Right lobe of liver (tissue), 6 donors: ENCODE results near the gene STAT3. TPM values are rescaled to one million over a fixed set of nuclear protein-coding genes. Genes with fewer than 3 reads are reported as not detected.

Experiments
- ATAC-seq, 4 donors: fragments of 200-7000 bp; cut with Tn5 transposase; one replicate each; pipeline ENCODE4 v1.9.1; 2020; ENCODE audit warnings: mild to moderate bottlenecking in 4 of 4, moderate library complexity in 4 of 4
- DNase-seq, 3 donors: peaks; one replicate each; pipeline ENCODE4 v3.0.0-alpha.2; 2020
- H3K27ac ChIP-seq, 3 donors: fragments of 200-600 bp; one replicate each; pipeline ENCODE4 v1.8.0; 2022
- H3K27me3 ChIP-seq, 2 donors: fragments of 200-600 bp; one replicate each; pipeline ENCODE4 v1.8.0; 2022
- H3K36me3 ChIP-seq, 4 donors: fragments of 200-600 bp; sonication (generic) in 1 of 4; one replicate each; pipeline versions ENCODE4 v1.5.1 to v1.8.0; 2017 to 2022; ENCODE audit warnings: control low read depth in 1 of 4
- H3K4me1 ChIP-seq, 4 donors: fragments of 200-600 bp; sonication (generic) in 1 of 4; one replicate each; pipeline versions ENCODE4 v1.5.1 to v1.8.0; 2017 to 2022; ENCODE audit warnings: control low read depth in 1 of 4
- H3K4me3 ChIP-seq, 3 donors: fragments of 200-600 bp; one replicate each; pipeline ENCODE4 v1.8.0; 2022
- H3K9me3 ChIP-seq, 4 donors: fragments of 200-600 bp; sonication (generic) in 1 of 4; one replicate each; pipeline versions ENCODE4 v1.5.1 to v1.8.0; 2017 to 2022; ENCODE audit warnings: control low read depth in 1 of 4
- CTCF ChIP-seq, 4 donors: fragments of 200-600 bp in 3 of 4; fragments of 450-650 bp in 1 of 4; IDR thresholded peaks; one replicate each; pipeline versions ENCODE4 v1.5.1 to v1.8.0; 2016 to 2022; ENCODE audit warnings: antibody characterized with exemption in 4 of 4, mild to moderate bottlenecking in 2 of 4
- POLR2A ChIP-seq: fragments of 450-650 bp; IDR thresholded peaks from one replicate; pipeline ENCODE4 v1.6.1; 2017; ENCODE audit warnings: antibody characterized with exemption, mild to moderate bottlenecking
- WGBS: methylation state at CpG from one replicate; pipeline ENCODE4 v1.1.6; 2018; ENCODE audit warnings: low coverage, low lambda C conversion rate; ENCODE audit not compliant: insufficient coverage; ENCODE audit errors: missing lambda C conversion rate; 5-methylcytosine and 5-hydroxymethylcytosine counted together
- intact Hi-C, 2 donors: fragments of 100-400 bp; cut with DNase I; formaldehyde crosslinking; loops; one replicate each; pipeline versions ENCODE4 v1.11.2 to v1.14.1; 2022
- total RNA-seq, 6 experiments: library from RNA; depleted of rRNA in 2 of 6; stranded (reverse); fragments of >200 nt in 2 of 6; fragmentation: NEBNext Ultra II Directional in 3 of 6; extraction: Animal tissue kit (Norgen Biotek cat#: 25700) in 3 of 6; gene quantifications; one replicate each; pipeline versions ENCODE4 v1.1.0 to v1.2.4, GENCODE V29; 2016 to 2023
- donor health status: DM: no; HTN: yes; CAD: no.
- donor health status: DM: no; HTN: no; CAD: no.
- donor health status: DM: no; HTN: no; CAD: no.
- donor health status: DM: no; HTN: yes; CAD: no.
- donor health status: DM: no; HTN: yes; CAD: no.

STAT3 gene
- total RNA-seq, 6 experiments from 2014 or later: 108 to 267 (median 208) TPM

- 31% methylated on average over 2 of the region's 5 CpGs for WGBS
- intact Hi-C loops: no loop called here
- Histone ChIP-seq H3K36me3 (no peaks in the 10 kb centered on the region), H3K27me3 (no peaks in the 10 kb centered on the region), H3K4me3 (no peak overlapping the region), H3K9me3 (no peaks in the 10 kb centered on the region), H3K27ac (peak overlapping the region in 1 of 3 donors; percentile 75), H3K4me1 (peaks cover 0 to 6% (median 2%) of the 10 kb centered on the region in 4 donors)
- TF ChIP-seq CTCF (IDR thresholded peaks at IDR 0.05) (no peak), POLR2A (no peak)
- ATAC-seq (no peak), DNase-seq (peak in 1 of 3 donors; percentile 44)
Measured at GRCh38 chr17:42286411-42287221, 101.6 kb downstream of the STAT3 start.

GRCh38 chr17:42285346-42286050 is 102.7 kb downstream of the STAT3 start:
- H3K36me3 ChIP-seq: no peaks in the 10 kb centered on the region
- ATAC-seq (no peak), DNase-seq (peak in 1 of 3 donors; percentile 38)
- no peak for TF ChIP-seq CTCF (IDR thresholded peaks at IDR 0.05)
- TF ChIP-seq POLR2A: no peak
- H3K27me3 ChIP-seq: no peaks in the 10 kb centered on the region
- H3K9me3 ChIP-seq: no peaks in the 10 kb centered on the region
- H3K27ac ChIP-seq: no peak overlapping the region
- no peak overlapping the region for H3K4me3 ChIP-seq
- H3K4me1 ChIP-seq: peaks cover 0 to 6% (median 2%) of the 10 kb centered on the region in 4 donors
- 84% methylated on average over 10 of the region's 11 CpGs for WGBS
- intact Hi-C loops: no loop called here

GRCh38 chr17:42284566-42284965 is 103.7 kb downstream of the STAT3 start:
- intact Hi-C loops: no loop called here
- Histone ChIP-seq H3K4me3 (no peak overlapping the region), H3K9me3 (no peaks in the 10 kb centered on the region), H3K27me3 (no peaks in the 10 kb centered on the region), H3K4me1 (peaks cover 0 to 6% (median 2%) of the 10 kb centered on the region in 4 donors), H3K36me3 (no peaks in the 10 kb centered on the region), H3K27ac (no peak overlapping the region)
- DNase-seq (peak in 1 of 3 donors; percentile 22), ATAC-seq (no peak)
- TF ChIP-seq CTCF (IDR thresholded peaks at IDR 0.05) (no peak), POLR2A (no peak)
- WGBS: 83% methylated on average over 1 of the region's 7 CpGs

- TF ChIP-seq CTCF (IDR thresholded peaks at IDR 0.05) (no peak), POLR2A (no peak)
- Histone ChIP-seq H3K36me3 (no peaks in the 10 kb centered on the region), H3K27me3 (no peaks in the 10 kb centered on the region), H3K27ac (no peak overlapping the region), H3K4me3 (no peak overlapping the region), H3K4me1 (peaks cover 0 to 6% (median 2%) of the 10 kb centered on the region in 4 donors), H3K9me3 (no peaks in the 10 kb centered on the region)
- 95% methylated on average over 4 of the region's 5 CpGs for WGBS
- ATAC-seq (no peak), DNase-seq (peak in 1 of 3 donors; percentile 33)
- intact Hi-C loops: no loop called here
Measured at GRCh38 chr17:42284024-42284369, 104.2 kb downstream of the STAT3 start.
